Measurements from ENCODE around the gene RBM47.
"Not testable (repeated sequence)": the region's sequence is repeated elsewhere in the genome, so short reads cannot be mapped to it uniquely, and the experiment has no call there.

Gene RBM47

GRCh38 chr4:40555176-40555900, 74.3 kb downstream of the RBM47 start:
- H3K4me1 ChIP-seq (ENCODE audit: control insufficient read depth, insufficient read depth, low read depth, low read length): peaks cover 5% of the 10 kb centered on the region

GRCh38 chr4:40554641-40555040, 75.0 kb downstream of the RBM47 start:
- not testable (repeated sequence) for H2AK5ac ChIP-seq (ENCODE audit: low read length, severe bottlenecking); H3K9ac ChIP-seq (ENCODE audit: low read length); H3K14ac ChIP-seq (ENCODE audit: low read length in 2 of 2); H3K18ac ChIP-seq (ENCODE audit: low read depth in 1 of 2, low read length in 2 of 2); H3K27ac ChIP-seq (ENCODE audit: low read length, poor library complexity, severe bottlenecking); H3K27me3 ChIP-seq (ENCODE audit: control insufficient read depth in 1 of 2, insufficient read depth in 1 of 2, low read length in 2 of 2); H2BK12ac ChIP-seq (ENCODE audit: low read length in 2 of 2); H3K79me1 ChIP-seq (replicated peaks; ENCODE audit: low read length, poor library complexity, severe bottlenecking); H3K4me3 ChIP-seq (ENCODE audit: insufficient read depth in 1 of 2, low read depth in 1 of 2, low read length in 2 of 2); H2BK15ac ChIP-seq (ENCODE audit: low read depth, poor library complexity, severe bottlenecking); H3K4me2 ChIP-seq (ENCODE audit: low read length, poor library complexity, severe bottlenecking); H2BK5ac ChIP-seq (ENCODE audit: low read depth, low read length, poor library complexity, severe bottlenecking); H3K9me3 ChIP-seq (ENCODE audit: control insufficient read depth, low read length); H3K4ac ChIP-seq (ENCODE audit: low read depth in 1 of 2, low read length in 2 of 2); H4K91ac ChIP-seq (ENCODE audit: low read length); DNase-seq; H3K36me3 ChIP-seq (ENCODE audit: control insufficient read depth in 1 of 2, insufficient read depth in 2 of 2, low read depth in 1 of 2, low read length in 2 of 2); H3K23ac ChIP-seq (ENCODE audit: low read length in 2 of 2); H2BK120ac ChIP-seq (ENCODE audit: low read depth, low read length); H2AFZ ChIP-seq (ENCODE audit: low read depth, low read length); H4K8ac ChIP-seq (ENCODE audit: low read length); H3K4me1 ChIP-seq (ENCODE audit: control insufficient read depth, insufficient read depth, low read depth, low read length)
- WGBS: 82% methylated on average over 12 of the region's 12 CpGs

More at GRCh38 chr4:40555176-40555900, 74.3 kb downstream of the RBM47 start:
- Histone ChIP-seq H3K27me3 (ENCODE audit: control insufficient read depth in 1 of 2, insufficient read depth in 1 of 2, low read length in 2 of 2) (no peaks in the 10 kb centered on the region), H3K4me3 (ENCODE audit: insufficient read depth in 1 of 2, low read depth in 1 of 2, low read length in 2 of 2) (no peak overlapping the region), H3K4ac (ENCODE audit: low read depth in 1 of 2, low read length in 2 of 2) (no peak overlapping the region), H3K14ac (ENCODE audit: low read length in 2 of 2) (no peak overlapping the region), H3K18ac (ENCODE audit: low read depth in 1 of 2, low read length in 2 of 2) (no peak overlapping the region), H2AFZ (ENCODE audit: low read depth, low read length) (no peak overlapping the region), H3K36me3 (ENCODE audit: control insufficient read depth in 1 of 2, insufficient read depth in 2 of 2, low read depth in 1 of 2, low read length in 2 of 2) (no peaks in the 10 kb centered on the region), H3K79me1 (replicated peaks; ENCODE audit: low read length, poor library complexity, severe bottlenecking) (no peaks in the 10 kb centered on the region), H2BK12ac (ENCODE audit: low read length in 2 of 2) (no peak overlapping the region), H4K91ac (ENCODE audit: low read length) (no peak overlapping the region), H3K4me2 (ENCODE audit: low read length, poor library complexity, severe bottlenecking) (no peak overlapping the region), H4K8ac (ENCODE audit: low read length) (no peak overlapping the region), H3K9ac (ENCODE audit: low read length) (no peak overlapping the region), H2BK5ac (ENCODE audit: low read depth, low read length, poor library complexity, severe bottlenecking) (no peak overlapping the region), H2AK5ac (ENCODE audit: low read length, severe bottlenecking) (no peak overlapping the region), H2BK120ac (ENCODE audit: low read depth, low read length) (no peak overlapping the region), H3K23ac (ENCODE audit: low read length in 2 of 2) (no peak overlapping the region), H3K9me3 (ENCODE audit: control insufficient read depth, low read length) (no peaks in the 10 kb centered on the region), H3K27ac (ENCODE audit: low read length, poor library complexity, severe bottlenecking) (no peak overlapping the region), H2BK15ac (ENCODE audit: low read depth, poor library complexity, severe bottlenecking) (no peak overlapping the region)
- 95% methylated on average over 13 of the region's 15 CpGs for WGBS
- DNase-seq: no peak

- Histone ChIP-seq H3K4me2 (ENCODE audit: low read length, poor library complexity, severe bottlenecking) (no peak overlapping the region), H3K36me3 (ENCODE audit: control insufficient read depth in 1 of 2, insufficient read depth in 2 of 2, low read depth in 1 of 2, low read length in 2 of 2) (no peaks in the 10 kb centered on the region), H3K14ac (ENCODE audit: low read length in 2 of 2) (no peak overlapping the region), H3K9ac (ENCODE audit: low read length) (no peak overlapping the region), H2AK5ac (ENCODE audit: low read length, severe bottlenecking) (no peak overlapping the region), H3K27me3 (ENCODE audit: control insufficient read depth in 1 of 2, insufficient read depth in 1 of 2, low read length in 2 of 2) (no peaks in the 10 kb centered on the region), H3K9me3 (ENCODE audit: control insufficient read depth, low read length) (no peaks in the 10 kb centered on the region), H3K4ac (ENCODE audit: low read depth in 1 of 2, low read length in 2 of 2) (no peak overlapping the region), H4K8ac (ENCODE audit: low read length) (peak overlapping the region; percentile 72), H3K4me1 (ENCODE audit: control insufficient read depth, insufficient read depth, low read depth, low read length) (peaks cover 2% of the 10 kb centered on the region), H3K23ac (ENCODE audit: low read length in 2 of 2) (no peak overlapping the region), H3K4me3 (ENCODE audit: insufficient read depth in 1 of 2, low read depth in 1 of 2, low read length in 2 of 2) (no peak overlapping the region), H3K79me1 (replicated peaks; ENCODE audit: low read length, poor library complexity, severe bottlenecking) (peaks cover 1% of the 10 kb centered on the region), H2BK5ac (ENCODE audit: low read depth, low read length, poor library complexity, severe bottlenecking) (no peak overlapping the region), H2BK15ac (ENCODE audit: low read depth, poor library complexity, severe bottlenecking) (no peak overlapping the region), H2BK120ac (ENCODE audit: low read depth, low read length) (no peak overlapping the region), H2BK12ac (ENCODE audit: low read length in 2 of 2) (no peak overlapping the region), H4K91ac (ENCODE audit: low read length) (no peak overlapping the region), H3K27ac (ENCODE audit: low read length, poor library complexity, severe bottlenecking) (no peak overlapping the region), H2AFZ (ENCODE audit: low read depth, low read length) (peak overlapping the region; percentile 36), H3K18ac (ENCODE audit: low read depth in 1 of 2, low read length in 2 of 2) (peak overlapping the region; percentile 2 to 81)
- DNase-seq: peak; percentile 61
- 66% methylated on average over 10 of the region's 10 CpGs for WGBS
Observed at GRCh38 chr4:40553995-40554394, 75.7 kb downstream of the RBM47 start.

- Histone ChIP-seq H3K27me3 (ENCODE audit: control insufficient read depth in 1 of 2, insufficient read depth in 1 of 2, low read length in 2 of 2) (no peaks in the 10 kb centered on the region), H3K9ac (ENCODE audit: low read length) (no peak overlapping the region), H3K4me1 (ENCODE audit: control insufficient read depth, insufficient read depth, low read depth, low read length) (peaks cover 6% of the 10 kb centered on the region), H4K8ac (ENCODE audit: low read length) (no peak overlapping the region), H3K4me2 (ENCODE audit: low read length, poor library complexity, severe bottlenecking) (no peak overlapping the region), H2AK5ac (ENCODE audit: low read length, severe bottlenecking) (no peak overlapping the region), H3K23ac (ENCODE audit: low read length in 2 of 2) (no peak overlapping the region), H3K4me3 (ENCODE audit: insufficient read depth in 1 of 2, low read depth in 1 of 2, low read length in 2 of 2) (no peak overlapping the region), H2BK120ac (ENCODE audit: low read depth, low read length) (no peak overlapping the region), H2BK5ac (ENCODE audit: low read depth, low read length, poor library complexity, severe bottlenecking) (no peak overlapping the region), H3K79me1 (replicated peaks; ENCODE audit: low read length, poor library complexity, severe bottlenecking) (peaks cover 1% of the 10 kb centered on the region), H3K18ac (ENCODE audit: low read depth in 1 of 2, low read length in 2 of 2) (no peak overlapping the region), H3K36me3 (ENCODE audit: control insufficient read depth in 1 of 2, insufficient read depth in 2 of 2, low read depth in 1 of 2, low read length in 2 of 2) (no peaks in the 10 kb centered on the region), H3K4ac (ENCODE audit: low read depth in 1 of 2, low read length in 2 of 2) (no peak overlapping the region), H3K27ac (ENCODE audit: low read length, poor library complexity, severe bottlenecking) (no peak overlapping the region), H4K91ac (ENCODE audit: low read length) (no peak overlapping the region), H2BK15ac (ENCODE audit: low read depth, poor library complexity, severe bottlenecking) (no peak overlapping the region), H3K9me3 (ENCODE audit: control insufficient read depth, low read length) (no peaks in the 10 kb centered on the region), H3K14ac (ENCODE audit: low read length in 2 of 2) (no peak overlapping the region), H2AFZ (ENCODE audit: low read depth, low read length) (peak overlapping the region; percentile 39), H2BK12ac (ENCODE audit: low read length in 2 of 2) (no peak overlapping the region)
- 81% methylated on average over 6 of the region's 6 CpGs for WGBS
- DNase-seq: no peak
Observed at GRCh38 chr4:40552536-40552935, 77.1 kb downstream of the RBM47 start.
